ENCODE results near the gene FRK. TPM values are rescaled to one million over a fixed set of nuclear protein-coding genes. Genes with fewer than 3 reads are reported as not detected.
"Not testable (repeated sequence)": the region's sequence is repeated elsewhere in the genome, so short reads cannot be mapped to it uniquely, and the experiment has no call there.

The FRK gene
- total RNA-seq, 1 donor from 2014 or later, result 0.02 TPM

- Mint-ChIP-seq H3K36me3 (ENCODE audit: low read depth) (peaks cover 17% of the 10 kb centered on the region), H3K9me3 (peaks cover 26% of the 10 kb centered on the region), H3K4me1 (ENCODE audit: low read depth) (peaks cover 20% of the 10 kb centered on the region)
- H3K27ac Mint-ChIP-seq; intact Hi-C loops (cut with micrococcal nuclease); DNase-seq (ENCODE audit: low spot score); H3K4me3 Mint-ChIP-seq (ENCODE audit: low read depth); H3K27me3 Mint-ChIP-seq (ENCODE audit: low read depth): not testable (repeated sequence)
Observed at GRCh38 chr6:116096048-116096759, 35.5 kb upstream of the FRK start.

GRCh38 chr6:116094041-116094440 lies 33.4 kb upstream of the FRK start:
- peaks cover 17% of the 10 kb centered on the region for H3K36me3 Mint-ChIP-seq (ENCODE audit: low read depth)
- DNase-seq (ENCODE audit: low spot score), result no peak
- H3K4me3 Mint-ChIP-seq (ENCODE audit: low read depth), result no peak overlapping the region
- peaks cover 26% of the 10 kb centered on the region for H3K9me3 Mint-ChIP-seq
- no peak overlapping the region for H3K27ac Mint-ChIP-seq
- intact Hi-C loops (cut with micrococcal nuclease), result no loop called here
- peaks cover 28% of the 10 kb centered on the region for H3K4me1 Mint-ChIP-seq (ENCODE audit: low read depth)
- no peaks in the 10 kb centered on the region for H3K27me3 Mint-ChIP-seq (ENCODE audit: low read depth)

- Mint-ChIP-seq H3K27ac (peak overlapping the region; percentile 74), H3K27me3 (ENCODE audit: low read depth) (peaks cover 2% of the 10 kb centered on the region), H3K4me1 (ENCODE audit: low read depth) (peaks cover 44% of the 10 kb centered on the region), H3K36me3 (ENCODE audit: low read depth) (peaks cover 4% of the 10 kb centered on the region), H3K9me3 (peaks cover 10% of the 10 kb centered on the region), H3K4me3 (ENCODE audit: low read depth) (no peak overlapping the region)
- DNase-seq (ENCODE audit: low spot score), result peak; percentile 26
- intact Hi-C loops (cut with micrococcal nuclease), result loop anchor here (1.0 to 2.0 kb wide), 2 partner anchors 11 to 61 kb away; no protein-coding TSS in a partner anchor
Observed at GRCh38 chr6:116090251-116090650, 29.6 kb upstream of the FRK start.

- peaks cover 45% of the 10 kb centered on the region for H3K4me1 Mint-ChIP-seq (ENCODE audit: low read depth)
- no peaks in the 10 kb centered on the region for H3K9me3 Mint-ChIP-seq
- no peaks in the 10 kb centered on the region for H3K36me3 Mint-ChIP-seq (ENCODE audit: low read depth)
- H3K27ac Mint-ChIP-seq, result no peak overlapping the region
- intact Hi-C loops (cut with micrococcal nuclease), result no loop called here
- H3K27me3 Mint-ChIP-seq (ENCODE audit: low read depth), result peaks cover 6% of the 10 kb centered on the region
- no peak for DNase-seq (ENCODE audit: low spot score)
- no peak overlapping the region for H3K4me3 Mint-ChIP-seq (ENCODE audit: low read depth)
Observed at GRCh38 chr6:116088946-116089345, 28.3 kb upstream of the FRK start.

- peaks cover 13% of the 10 kb centered on the region for H3K27me3 Mint-ChIP-seq (ENCODE audit: low read depth)
- intact Hi-C loops (cut with micrococcal nuclease), result no loop called here
- H3K27ac Mint-ChIP-seq, result no peak overlapping the region
- peaks cover 45% of the 10 kb centered on the region for H3K4me1 Mint-ChIP-seq (ENCODE audit: low read depth)
- DNase-seq (ENCODE audit: low spot score), result no peak
- H3K36me3 Mint-ChIP-seq (ENCODE audit: low read depth), result no peaks in the 10 kb centered on the region
- no peak overlapping the region for H3K4me3 Mint-ChIP-seq (ENCODE audit: low read depth)
- no peaks in the 10 kb centered on the region for H3K9me3 Mint-ChIP-seq
Observed at GRCh38 chr6:116087437-116088027, 26.8 kb upstream of the FRK start.

GRCh38 chr6:116084284-116084683 lies 23.6 kb upstream of the FRK start:
- Mint-ChIP-seq H3K36me3 (ENCODE audit: low read depth) (no peaks in the 10 kb centered on the region), H3K4me1 (ENCODE audit: low read depth) (peaks cover 24% of the 10 kb centered on the region), H3K27ac (no peak overlapping the region), H3K27me3 (ENCODE audit: low read depth) (peaks cover 22% of the 10 kb centered on the region), H3K4me3 (ENCODE audit: low read depth) (no peak overlapping the region), H3K9me3 (no peaks in the 10 kb centered on the region)
- intact Hi-C loops (cut with micrococcal nuclease), result no loop called here
- no peak for DNase-seq (ENCODE audit: low spot score)

GRCh38 chr6:116083052-116083451 lies 22.4 kb upstream of the FRK start:
- DNase-seq (ENCODE audit: low spot score), result no peak
- intact Hi-C loops (cut with micrococcal nuclease), result no loop called here
- no peaks in the 10 kb centered on the region for H3K36me3 Mint-ChIP-seq (ENCODE audit: low read depth)
- H3K27ac Mint-ChIP-seq, result no peak overlapping the region
- H3K27me3 Mint-ChIP-seq (ENCODE audit: low read depth), result peaks cover 32% of the 10 kb centered on the region
- H3K4me3 Mint-ChIP-seq (ENCODE audit: low read depth), result no peak overlapping the region
- no peaks in the 10 kb centered on the region for H3K9me3 Mint-ChIP-seq
- peaks cover 17% of the 10 kb centered on the region for H3K4me1 Mint-ChIP-seq (ENCODE audit: low read depth)

- H3K27me3 Mint-ChIP-seq (ENCODE audit: low read depth), result peaks cover 43% of the 10 kb centered on the region
- H3K4me1 Mint-ChIP-seq (ENCODE audit: low read depth), result peaks cover 3% of the 10 kb centered on the region
- no peaks in the 10 kb centered on the region for H3K9me3 Mint-ChIP-seq
- H3K36me3 Mint-ChIP-seq (ENCODE audit: low read depth), result no peaks in the 10 kb centered on the region
- H3K4me3 Mint-ChIP-seq (ENCODE audit: low read depth), result no peak overlapping the region
- intact Hi-C loops (cut with micrococcal nuclease), result no loop called here
- no peak for DNase-seq (ENCODE audit: low spot score)
- H3K27ac Mint-ChIP-seq, result no peak overlapping the region
Observed at GRCh38 chr6:116078945-116079344, 18.3 kb upstream of the FRK start.

GRCh38 chr6:116078522-116078921 lies 17.8 kb upstream of the FRK start:
- no peak overlapping the region for H3K27ac Mint-ChIP-seq
- H3K4me3 Mint-ChIP-seq (ENCODE audit: low read depth), result no peak overlapping the region
- intact Hi-C loops (cut with micrococcal nuclease), result no loop called here
- no peaks in the 10 kb centered on the region for H3K36me3 Mint-ChIP-seq (ENCODE audit: low read depth)
- no peaks in the 10 kb centered on the region for H3K9me3 Mint-ChIP-seq
- H3K4me1 Mint-ChIP-seq (ENCODE audit: low read depth), result peaks cover 5% of the 10 kb centered on the region
- H3K27me3 Mint-ChIP-seq (ENCODE audit: low read depth), result peaks cover 43% of the 10 kb centered on the region
- DNase-seq (ENCODE audit: low spot score), result no peak

- DNase-seq (ENCODE audit: low spot score), result no peak
- Mint-ChIP-seq H3K36me3 (ENCODE audit: low read depth) (no peaks in the 10 kb centered on the region), H3K9me3 (no peaks in the 10 kb centered on the region), H3K27me3 (ENCODE audit: low read depth) (peaks cover 27% of the 10 kb centered on the region), H3K27ac (no peak overlapping the region), H3K4me3 (ENCODE audit: low read depth) (no peak overlapping the region), H3K4me1 (ENCODE audit: low read depth) (peaks cover 8% of the 10 kb centered on the region)
- intact Hi-C loops (cut with micrococcal nuclease), result no loop called here
Observed at GRCh38 chr6:116074732-116075390, 14.2 kb upstream of the FRK start.

- no peaks in the 10 kb centered on the region for H3K36me3 Mint-ChIP-seq (ENCODE audit: low read depth)
- H3K27me3 Mint-ChIP-seq (ENCODE audit: low read depth), result peaks cover 24% of the 10 kb centered on the region
- DNase-seq (ENCODE audit: low spot score), result no peak
- no peak overlapping the region for H3K4me3 Mint-ChIP-seq (ENCODE audit: low read depth)
- H3K27ac Mint-ChIP-seq, result no peak overlapping the region
- H3K4me1 Mint-ChIP-seq (ENCODE audit: low read depth), result peaks cover 8% of the 10 kb centered on the region
- intact Hi-C loops (cut with micrococcal nuclease), result no loop called here
- no peaks in the 10 kb centered on the region for H3K9me3 Mint-ChIP-seq
Observed at GRCh38 chr6:116073765-116074440, 13.2 kb upstream of the FRK start.

GRCh38 chr6:116072368-116072767 lies 11.7 kb upstream of the FRK start:
- Mint-ChIP-seq H3K9me3 (no peaks in the 10 kb centered on the region), H3K36me3 (ENCODE audit: low read depth) (no peaks in the 10 kb centered on the region), H3K27me3 (ENCODE audit: low read depth) (peaks cover 13% of the 10 kb centered on the region), H3K4me1 (ENCODE audit: low read depth) (peaks cover 8% of the 10 kb centered on the region), H3K4me3 (ENCODE audit: low read depth) (no peak overlapping the region), H3K27ac (no peak overlapping the region)
- no peak for DNase-seq (ENCODE audit: low spot score)
- intact Hi-C loops (cut with micrococcal nuclease), result no loop called here

All from activated T-helper 2 cell treated with anti-CD3 and anti-CD28 coated beads, Interferon-gamma antibody, Interleukin-2, Interleukin-4, amounts not matched to agents 10 μg/mL and 5 μg/mL and 100 μg/mL, durations not matched to agents 14 hours and 24 hours and 36 hours (primary cell).